Raji (cell line): Measurements from ENCODE around the gene PPWD1.
A peak's percentile ranks its signal among the peaks of the same experiment; 100 is the strongest.

Source experiments
- POLR2A ChIP-seq: IDR thresholded peaks from 2 replicates; pipeline ENCODE4 v1.6.1; 2011; ENCODE audit warnings: low read depth, low read length, control low read depth; ENCODE audit not compliant: insufficient read depth

Gene PPWD1

DNA sequence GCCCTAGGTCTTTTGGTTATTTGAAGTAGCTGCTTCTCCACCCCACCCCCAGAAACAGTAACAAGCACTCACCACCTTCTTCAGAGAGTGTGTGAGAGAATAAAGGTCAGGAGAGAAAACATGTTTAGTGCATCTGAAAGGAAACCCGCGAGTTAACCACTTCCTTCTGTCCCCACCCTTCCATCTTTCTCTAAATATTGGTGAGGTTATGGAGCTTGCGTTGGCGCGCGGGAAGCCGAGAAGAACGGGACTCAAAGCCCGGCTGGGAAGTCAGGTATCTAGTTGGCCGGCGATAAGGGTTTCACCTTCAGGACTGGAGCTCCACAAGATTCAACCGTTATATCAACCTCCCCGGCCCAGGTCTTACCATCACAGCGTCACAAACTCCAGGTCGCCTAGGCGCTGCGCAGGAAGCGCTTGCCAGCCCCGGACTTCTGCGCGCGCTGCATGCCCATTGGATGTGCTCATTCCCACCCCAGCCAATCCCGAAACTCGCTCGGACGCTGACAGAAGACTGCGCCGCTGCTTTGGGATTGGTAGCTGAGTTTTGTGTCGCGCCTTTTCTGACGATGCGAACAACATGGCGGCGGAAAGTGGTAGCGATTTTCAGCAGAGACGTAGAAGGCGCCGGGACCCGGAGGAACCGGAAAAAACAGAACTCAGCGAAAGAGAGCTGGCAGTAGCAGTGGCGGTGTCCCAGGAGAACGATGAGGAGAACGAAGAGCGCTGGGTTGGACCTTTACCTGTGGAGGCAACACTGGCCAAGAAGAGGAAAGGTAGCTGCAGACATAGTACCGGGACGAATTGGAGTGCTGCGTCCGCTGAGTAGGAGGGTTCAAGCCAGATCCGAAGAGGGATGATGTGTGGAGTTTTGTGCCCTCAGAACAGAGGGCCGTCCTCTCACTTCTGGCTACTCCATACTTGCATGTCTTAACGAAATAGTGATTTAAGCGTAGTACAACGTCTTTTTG is at the start of gene PPWD1, which contains the start of gene CENPK:
PPWD1 (plus strand) TSS at position 566 of the 971 bp plus-strand sequence; CDS start at position 581, 15 bp downstream.
CENPK (minus strand) TSS at position 438 of the 971 bp plus-strand sequence. CDS start 8,261 bp downstream, outside the sequence.
- TF ChIP-seq POLR2A: peak; percentile 85

- no peak for TF ChIP-seq POLR2A
These were observed 37.4 kb upstream of the PPWD1 start for GRCh38 chr5:65525726-65526125.

- no peak for TF ChIP-seq POLR2A
These were observed 32.2 kb upstream of the PPWD1 start for GRCh38 chr5:65530904-65531303.

DNA sequence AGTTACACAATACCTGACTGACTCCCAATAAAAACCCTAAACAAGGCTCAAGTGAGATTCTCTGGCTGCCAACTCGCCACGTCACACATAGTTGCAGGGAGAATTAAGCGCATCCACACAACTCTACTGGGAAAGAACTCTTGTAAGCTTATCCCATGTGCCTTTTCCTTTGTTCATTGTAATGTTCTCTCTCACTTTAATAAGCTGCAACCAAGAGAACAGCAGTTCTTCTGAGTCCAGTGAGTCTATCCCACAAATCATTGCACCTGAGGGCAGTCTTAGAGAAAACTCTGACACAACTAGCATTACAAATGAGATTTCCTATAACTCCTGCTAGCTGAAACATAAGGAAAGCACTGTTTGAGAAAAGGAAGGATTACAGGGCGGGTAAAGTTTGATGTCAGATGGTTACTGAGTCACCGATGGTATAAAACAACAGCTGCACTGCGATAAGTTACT is 27.5 kb upstream of the PPWD1 start:
- no peak for TF ChIP-seq POLR2A

GRCh38 chr5:65539827-65540226 is 23.3 kb upstream of the PPWD1 start:
- TF ChIP-seq POLR2A: no peak

DNA sequence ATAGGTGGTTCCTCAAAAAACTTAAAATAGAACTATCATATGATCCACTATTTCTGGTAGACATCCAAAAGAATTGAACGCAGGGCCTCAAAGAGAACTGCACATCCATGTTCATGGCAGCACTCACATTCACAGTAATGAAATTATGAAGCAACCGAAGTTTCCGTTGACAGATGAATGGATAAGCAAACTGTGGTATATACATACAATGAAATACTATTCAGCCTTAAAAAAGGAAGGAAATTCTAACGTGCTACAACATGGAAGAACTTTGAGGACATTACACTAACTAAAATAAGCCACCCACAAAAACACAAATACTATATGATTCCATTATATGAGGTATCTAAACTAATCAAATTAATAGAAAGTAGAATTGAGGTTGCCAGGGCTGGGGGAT is 18.6 kb upstream of the PPWD1 start:
- no peak for TF ChIP-seq POLR2A

DNA sequence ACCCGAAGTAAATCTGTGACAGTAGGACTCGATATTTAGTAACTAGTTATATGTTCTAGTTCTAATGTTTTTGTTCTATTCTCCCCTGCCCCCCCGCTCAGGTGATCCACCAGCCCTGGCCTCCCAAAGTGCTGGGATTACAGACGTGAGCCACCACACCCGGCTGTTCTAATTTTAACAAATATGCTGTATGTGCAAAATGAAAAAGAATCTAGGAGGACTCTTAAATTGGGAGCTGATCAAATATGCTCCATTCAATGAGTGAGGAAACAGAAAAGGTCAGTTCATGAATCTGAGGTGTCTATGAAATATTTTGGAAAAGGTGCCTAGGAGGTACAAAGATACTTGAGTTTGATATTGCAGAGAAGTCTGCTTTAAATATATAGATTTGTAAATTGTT is 17.0 kb upstream of the PPWD1 start:
- TF ChIP-seq POLR2A: no peak

GRCh38 chr5:65548281-65548680 is 14.8 kb upstream of the PPWD1 start:
- no peak for TF ChIP-seq POLR2A

GRCh38 chr5:65553941-65554340 is 9.2 kb upstream of the PPWD1 start:
- TF ChIP-seq POLR2A: no peak

GRCh38 chr5:65555287-65555686 is 7.8 kb upstream of the PPWD1 start:
- TF ChIP-seq POLR2A: no peak

DNA sequence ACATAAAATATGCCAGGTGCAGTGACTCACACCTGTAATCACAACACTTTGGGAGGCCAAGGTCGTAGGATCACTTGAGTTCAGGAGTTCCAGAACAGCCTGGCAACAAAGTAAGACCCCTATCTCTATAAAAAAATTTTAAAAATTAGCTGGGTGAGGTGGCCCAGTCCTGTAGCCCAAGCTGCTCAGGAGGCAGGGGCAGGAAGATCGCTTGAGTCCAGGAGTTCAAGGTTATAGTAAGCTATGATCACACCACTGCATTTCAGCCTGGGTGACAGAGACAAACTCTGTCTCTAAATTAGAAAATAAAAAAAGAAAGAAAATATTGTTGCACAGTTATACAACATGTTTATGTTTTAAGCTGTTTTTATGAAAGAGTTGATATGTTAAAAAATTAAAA is 6.9 kb upstream of the PPWD1 start:
- no peak for TF ChIP-seq POLR2A

- no peak for TF ChIP-seq POLR2A
These were observed 6.4 kb upstream of the PPWD1 start for GRCh38 chr5:65556718-65557117.

DNA sequence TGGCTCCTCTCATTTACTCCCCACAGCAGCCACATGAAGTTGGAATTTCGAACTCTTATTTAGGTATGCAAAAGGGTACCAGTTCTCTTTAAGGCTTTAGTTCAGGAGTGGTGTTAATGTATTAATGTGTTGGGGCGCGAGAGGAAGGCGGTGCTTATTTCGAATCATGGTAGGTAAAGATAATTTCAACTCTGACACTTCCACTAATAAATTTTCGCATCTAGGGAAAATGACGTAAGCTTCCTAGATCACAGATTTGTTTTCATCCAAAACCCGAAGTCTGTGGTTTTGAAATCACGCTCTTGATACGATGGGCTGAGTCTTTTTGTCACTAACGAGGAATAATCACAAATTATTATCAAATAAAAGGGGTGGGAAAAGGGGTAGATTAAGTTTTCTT is 681 bp downstream of the PPWD1 start:
- TF ChIP-seq POLR2A: no peak

DNA sequence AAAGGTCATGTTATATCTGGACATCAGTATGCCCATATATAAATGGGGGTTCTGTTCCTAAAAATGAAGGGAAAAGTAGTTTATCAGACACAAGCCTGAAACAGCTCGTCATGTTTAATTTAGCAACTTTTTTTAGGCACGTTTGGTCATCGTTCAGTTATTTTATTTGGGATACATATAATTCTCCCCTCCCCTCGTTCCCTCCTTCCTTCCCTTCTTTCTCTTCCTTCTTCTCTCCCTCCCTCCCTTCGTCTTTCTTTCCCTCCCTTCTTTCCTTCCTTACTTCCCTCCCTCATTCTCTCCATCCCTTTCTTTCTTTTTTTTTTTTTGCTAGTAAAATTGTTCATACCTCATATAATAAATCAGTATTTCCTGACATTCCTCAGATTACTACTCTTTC is 3.4 kb downstream of the PPWD1 start:
- TF ChIP-seq POLR2A: no peak

DNA sequence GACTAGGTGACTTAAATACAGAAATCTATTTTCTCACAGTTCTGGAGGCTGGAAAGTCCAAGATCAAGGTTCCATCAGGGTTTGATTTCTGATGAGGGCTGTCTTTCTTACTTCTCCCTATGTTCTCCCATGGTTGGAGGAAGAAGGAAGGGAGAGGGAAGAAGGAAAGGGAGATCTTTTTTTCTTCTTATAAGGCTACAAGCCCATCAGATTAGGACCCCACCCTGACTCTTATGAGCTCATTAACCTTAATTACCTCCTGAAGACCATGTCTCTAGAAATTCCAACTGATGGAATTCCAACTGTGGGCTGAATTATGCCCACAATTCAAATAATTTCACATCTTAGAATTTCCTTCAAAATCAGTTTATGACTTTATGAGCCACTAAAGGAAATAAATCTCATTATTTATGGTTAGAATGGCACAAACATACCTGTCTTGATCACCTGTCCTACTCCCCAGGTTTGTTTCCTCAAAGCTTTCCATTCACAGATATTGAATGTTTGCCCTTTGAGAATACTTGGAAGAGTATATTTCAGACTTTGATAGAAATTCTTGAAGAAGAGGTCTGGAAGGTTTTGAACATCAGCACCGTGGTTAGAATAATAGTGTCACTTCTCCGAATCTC is 7.6 kb downstream of the PPWD1 start:
- TF ChIP-seq POLR2A: no peak

GRCh38 chr5:65577141-65577540 is 14.0 kb downstream of the PPWD1 start:
- TF ChIP-seq POLR2A: no peak
